GM21526 (cell line): ENCODE measurements around the gene INPP5E.
"Not testable (repeated sequence)": the region's sequence is repeated elsewhere in the genome, so short reads cannot be mapped to it uniquely, and the experiment has no call there.

ENCODE experiments used
- ATAC-seq: cut with Tn5 transposase; IDR thresholded peaks from one replicate; pipeline ENCODE4 v1.9.1; 2021; ENCODE audit warnings: moderate library complexity; ENCODE audit not compliant: unreplicated experiment, low FRiP score

The INPP5E gene

DNA sequence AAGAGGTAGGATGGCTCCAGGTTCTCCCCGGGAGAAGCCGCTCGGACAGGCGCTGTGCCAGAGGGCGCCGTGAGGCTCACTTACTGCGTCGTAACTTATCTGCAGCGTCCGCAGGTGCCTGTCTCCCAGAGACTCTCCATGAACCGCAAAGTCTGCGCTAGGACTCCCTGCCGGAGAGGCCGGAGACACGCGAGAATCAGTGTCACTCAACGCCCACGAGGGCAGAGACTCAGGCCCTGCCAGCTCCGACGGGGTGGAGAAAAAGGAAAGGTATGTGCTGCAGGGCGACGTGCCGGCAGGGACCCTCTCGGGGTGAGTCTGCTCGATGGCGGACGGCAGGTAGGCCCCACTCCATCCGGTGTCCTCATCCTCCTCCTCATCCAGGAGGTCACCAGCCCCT is 32.6 kb downstream of the INPP5E start:
- ATAC-seq: not testable (repeated sequence)

- not testable (repeated sequence) for ATAC-seq
Measured at GRCh38 chr9:136405904-136406303, 33.7 kb downstream of the INPP5E start.

DNA sequence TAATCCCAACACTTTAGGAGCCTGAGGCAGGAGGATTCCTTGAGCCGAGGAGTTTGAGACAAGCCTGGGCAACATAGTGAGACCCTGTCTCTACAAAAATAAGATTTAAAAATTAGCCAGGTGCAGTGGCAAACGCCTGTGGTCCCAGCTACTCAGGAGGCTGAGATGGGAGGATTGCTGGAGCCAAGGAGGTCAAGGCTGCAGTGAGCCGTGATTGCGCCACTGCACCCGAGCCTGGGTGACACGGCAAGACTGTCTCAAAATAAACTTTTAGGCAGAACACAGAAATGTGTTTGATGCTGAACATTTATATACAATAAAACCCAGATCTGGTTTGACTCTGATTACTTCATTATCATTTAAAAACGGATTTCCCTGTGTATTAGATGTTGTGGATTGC is 34.2 kb downstream of the INPP5E start:
- no peak for ATAC-seq

GRCh38 chr9:136404801-136405136 is 34.9 kb downstream of the INPP5E start:
- no peak for ATAC-seq

DNA sequence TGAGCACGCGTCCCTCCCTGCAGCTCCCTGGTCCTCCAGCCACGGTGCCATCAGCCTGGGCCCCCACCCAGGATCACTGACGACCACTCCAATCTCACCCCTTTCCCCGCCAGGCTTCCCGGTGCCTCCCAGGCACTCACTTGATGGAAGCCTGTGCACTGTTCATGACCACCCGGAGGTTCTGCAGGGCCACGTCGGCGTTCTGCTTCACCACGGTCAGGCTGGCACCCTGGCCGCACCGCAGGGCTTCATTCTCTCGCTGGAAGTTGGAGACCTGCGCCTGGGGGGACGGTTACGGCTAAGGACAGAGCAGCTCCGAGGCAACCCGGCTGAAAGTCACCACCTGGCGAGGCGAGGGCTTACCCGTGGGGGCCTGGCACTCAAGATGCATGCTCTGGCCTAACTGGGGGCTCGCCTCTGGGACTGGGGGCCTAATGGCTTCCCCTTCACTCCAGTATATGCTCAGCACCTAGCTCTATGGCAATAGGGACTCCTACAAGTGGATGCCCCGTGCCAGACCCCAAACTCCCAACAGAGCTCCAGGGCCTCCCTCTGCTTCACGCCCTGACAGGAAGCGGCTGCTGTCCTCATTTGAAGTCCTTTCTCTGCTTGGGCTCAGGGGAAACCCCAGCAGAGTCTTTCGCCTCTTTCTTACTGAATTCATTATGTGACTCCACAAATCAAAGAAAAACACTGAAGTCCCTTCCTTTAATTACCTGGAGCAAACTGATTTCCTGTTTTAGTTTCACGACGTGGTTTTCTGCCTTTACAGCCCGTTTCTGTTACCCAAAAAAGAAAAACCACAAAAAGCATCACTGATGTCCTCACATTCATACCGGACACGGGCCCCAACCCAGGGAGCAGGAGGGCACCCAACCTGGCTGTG is 35.5 kb downstream of the INPP5E start:
- ATAC-seq: no peak

- no peak for ATAC-seq
Measured at GRCh38 chr9:136403538-136403914, 36.1 kb downstream of the INPP5E start.

DNA sequence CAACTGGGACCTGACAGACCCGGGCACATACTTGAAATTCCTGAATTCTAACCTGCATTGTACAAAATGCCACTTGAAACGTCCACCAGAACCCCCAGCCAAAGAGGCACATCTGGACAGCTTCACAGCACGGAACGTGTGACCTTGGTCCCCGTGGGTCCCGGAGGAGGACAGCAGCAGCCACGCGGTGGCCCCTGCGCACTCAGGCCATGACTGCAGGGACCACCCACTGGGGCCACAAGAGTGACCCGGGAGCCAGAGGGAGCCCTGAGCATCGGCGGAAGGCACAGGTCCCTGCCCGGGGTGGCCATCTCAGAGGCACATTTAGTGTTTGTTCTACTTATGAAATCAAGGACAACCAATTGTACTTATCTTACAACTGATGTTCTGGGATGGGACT is 37.6 kb downstream of the INPP5E start:
- ATAC-seq: no peak

GRCh38 chr9:136401173-136401922 is 38.3 kb downstream of the INPP5E start:
- ATAC-seq: no peak

- peak; percentile 66 for ATAC-seq
Measured at GRCh38 chr9:136400038-136400834, 39.4 kb downstream of the INPP5E start, which contains the start of gene SNAPC4. SNAPC4 (minus strand) TSS chr9:136400170; CDS start chr9:136398428, 1,742 bp downstream.

DNA sequence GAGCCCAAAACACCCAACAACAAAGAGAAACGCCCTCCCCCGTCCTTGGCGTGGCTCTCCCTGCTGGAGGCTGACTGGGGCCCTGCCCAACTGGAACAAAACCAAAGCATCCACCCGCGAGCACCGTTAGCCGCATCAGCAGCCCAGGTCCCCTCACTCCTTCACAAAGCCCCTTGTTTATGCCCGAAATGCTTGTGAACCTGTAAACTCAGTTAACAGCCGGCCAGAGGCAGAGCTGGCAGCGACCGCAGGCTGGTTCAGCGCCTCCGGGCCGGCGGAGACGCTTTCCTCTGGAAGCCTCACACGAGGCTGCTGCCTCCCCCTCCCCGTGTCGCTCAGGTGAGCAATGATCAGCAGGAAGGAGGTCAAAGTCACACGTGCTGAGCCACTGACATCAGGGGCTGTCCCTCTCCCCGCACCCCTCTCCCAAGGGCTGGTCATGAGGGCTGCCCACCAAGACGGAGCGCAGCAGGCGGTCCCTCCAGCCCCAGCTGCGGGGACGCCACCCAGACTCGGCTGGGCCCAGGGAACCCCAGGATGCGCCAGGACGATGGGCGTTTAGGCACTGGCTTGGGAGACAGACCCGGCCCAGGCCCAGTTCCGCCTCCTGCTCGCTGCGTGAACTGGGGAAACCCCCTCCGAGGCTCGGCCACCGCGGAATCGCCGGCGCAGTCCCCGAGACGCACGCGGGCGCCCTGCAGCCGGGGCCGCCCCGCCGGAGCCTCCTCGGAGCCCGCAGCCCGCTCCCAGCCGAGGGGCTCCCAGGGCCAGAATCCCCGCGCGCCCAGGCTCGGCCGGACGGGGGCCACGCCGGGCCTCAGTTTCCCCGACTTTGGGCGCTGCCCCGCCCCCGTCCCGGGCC is 40.2 kb downstream of the INPP5E start:
- no peak for ATAC-seq

DNA sequence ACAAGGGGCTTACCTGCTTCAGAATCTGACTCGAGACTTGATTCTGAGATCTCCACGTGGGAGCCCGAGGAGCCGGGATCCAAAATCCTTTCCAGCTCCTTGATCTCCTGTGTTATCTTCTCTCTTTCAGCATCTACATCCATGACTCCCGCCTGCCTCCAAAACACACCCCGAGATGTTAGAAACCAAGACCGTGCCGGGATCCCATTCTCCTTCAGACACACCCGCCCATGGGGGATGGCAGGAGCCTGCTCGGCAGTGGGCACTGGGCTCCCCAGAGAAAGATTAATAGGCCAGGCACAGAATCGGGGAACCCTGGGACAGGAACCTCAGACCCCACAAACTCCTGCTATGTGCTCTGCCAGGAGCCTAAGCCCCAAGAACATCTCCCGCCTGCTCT is 41.4 kb downstream of the INPP5E start:
- no peak for ATAC-seq

DNA sequence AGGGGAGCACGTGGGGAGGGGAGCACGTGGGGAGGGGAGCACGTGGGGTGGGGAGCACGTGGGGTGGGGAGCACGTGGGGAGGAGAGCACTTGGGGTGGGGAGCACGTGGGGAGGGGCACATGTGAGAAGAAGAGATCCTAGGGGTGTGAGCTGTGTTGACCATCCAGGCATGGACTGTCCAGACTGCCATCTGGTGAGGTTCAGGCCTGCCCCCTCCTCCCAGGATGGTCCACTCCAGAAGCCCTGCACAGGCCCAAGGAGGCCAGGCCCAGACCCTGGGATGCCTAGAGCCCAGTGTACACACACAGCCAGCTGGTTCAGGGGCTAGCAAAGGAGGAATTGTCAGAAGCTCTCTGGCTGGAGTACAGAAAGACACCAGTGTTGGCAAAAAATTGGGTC is 42.0 kb downstream of the INPP5E start:
- ATAC-seq: no peak

DNA sequence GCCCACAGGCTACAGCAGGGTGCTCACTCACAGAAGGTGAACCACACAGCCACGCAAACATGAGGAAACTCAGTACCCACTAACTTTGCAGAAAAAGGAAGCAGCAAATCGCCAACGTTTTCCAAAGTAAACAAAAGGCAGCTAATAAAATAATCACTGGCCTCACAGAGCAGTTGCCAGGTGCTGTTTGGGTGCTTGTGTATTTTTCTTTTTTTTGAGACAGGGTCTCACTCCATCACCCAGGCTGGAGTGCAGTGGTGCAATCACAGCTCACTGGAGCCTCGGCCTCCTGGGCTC is 43.5 kb downstream of the INPP5E start:
- ATAC-seq: no peak

- no peak for ATAC-seq
Measured at GRCh38 chr9:136395345-136396218, 44.1 kb downstream of the INPP5E start.

DNA sequence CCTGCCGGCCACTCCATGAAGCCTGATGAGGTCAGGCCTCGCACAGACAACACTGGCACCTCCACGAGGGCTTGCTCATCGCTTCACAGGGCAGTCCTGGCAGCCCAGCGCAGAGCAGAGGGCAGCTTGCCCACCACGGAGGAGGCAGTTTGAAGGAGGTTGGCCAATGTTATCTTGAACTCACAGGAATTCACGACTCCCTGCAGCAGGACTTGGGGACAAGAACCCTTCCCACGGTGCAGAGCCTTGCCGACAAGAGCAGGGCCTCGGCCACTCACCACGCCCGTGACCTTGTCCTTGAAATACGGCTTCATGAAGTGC is 44.7 kb downstream of the INPP5E start:
- no peak for ATAC-seq

DNA sequence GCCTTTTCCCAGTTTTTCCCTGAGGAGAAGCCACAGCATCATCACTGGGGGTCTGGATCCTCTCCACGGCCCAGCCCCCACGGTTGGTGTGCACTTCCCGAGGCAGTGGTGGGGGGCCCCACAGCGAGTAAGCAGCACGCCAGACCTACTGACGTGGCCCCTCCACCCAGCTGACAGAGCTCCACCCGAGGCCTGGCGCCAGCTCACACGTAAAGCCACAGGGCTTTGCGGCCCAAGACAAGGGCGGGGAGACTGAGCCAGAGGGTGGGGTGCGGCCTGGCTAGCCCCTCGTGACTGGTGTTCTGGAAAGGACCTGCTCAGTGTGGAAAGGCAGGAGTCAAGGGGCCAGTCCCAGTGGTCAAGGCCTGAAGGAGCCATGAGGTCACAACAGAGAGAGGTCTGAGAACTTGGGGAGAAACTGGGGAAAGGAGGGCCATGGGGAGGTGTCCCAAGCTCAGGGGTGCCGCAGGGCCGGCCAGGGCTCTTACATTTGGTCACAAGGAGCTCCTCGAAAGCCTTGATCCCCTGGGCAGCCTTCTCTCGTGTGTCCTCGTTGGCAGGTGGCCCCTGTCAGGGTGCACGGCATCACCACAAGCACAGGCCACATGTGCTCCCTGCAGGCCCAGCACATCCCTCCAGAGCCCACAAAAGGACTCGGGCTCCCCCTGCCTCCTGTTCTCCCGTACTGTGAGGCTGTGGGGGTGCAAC is 45.2 kb downstream of the INPP5E start:
- no peak for ATAC-seq

- no peak for ATAC-seq
Measured at GRCh38 chr9:136393531-136393930, 46.1 kb downstream of the INPP5E start.

- no peak for ATAC-seq
Measured at GRCh38 chr9:136392538-136393449, 46.9 kb downstream of the INPP5E start.
